ENCODE results near the gene PTGES3L.
A peak's percentile ranks its signal among the peaks of the same experiment; 100 is the strongest.

Gene PTGES3L

DNA sequence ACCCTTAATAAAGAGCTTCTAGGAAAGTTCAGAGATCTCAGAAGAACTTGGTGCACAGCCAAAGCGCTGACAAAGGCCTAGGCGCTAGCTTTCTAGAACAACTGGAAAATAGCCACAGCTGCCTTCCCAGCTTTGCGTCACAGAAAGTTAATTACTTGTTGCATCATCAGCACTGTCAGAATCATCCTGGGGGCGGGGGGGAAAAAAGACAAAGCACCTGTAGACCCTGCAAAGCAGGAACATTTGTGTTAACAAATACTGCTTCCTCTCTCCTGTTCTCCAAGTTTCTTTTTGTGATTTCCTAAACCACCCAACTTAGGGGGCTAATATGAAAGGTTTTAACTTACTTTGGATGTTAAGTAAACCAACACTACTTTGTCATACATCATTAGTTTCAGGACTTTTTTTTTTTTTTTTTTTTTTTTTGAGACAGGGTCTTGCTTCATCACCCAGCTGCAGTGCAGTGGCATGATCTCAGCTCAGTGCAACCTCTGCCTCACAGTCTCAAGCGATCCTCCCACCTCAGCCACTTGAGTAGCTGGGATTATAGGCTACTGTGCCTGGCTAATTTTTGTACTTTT, 10.8 kb downstream of the PTGES3L start:
- H3K4me1 ChIP-seq = peaks cover 0 to 3% (median 0%) of the 10 kb centered on the region in 4 donors
- H3K27me3 ChIP-seq = no peaks in the 10 kb centered on the region
- H3K9me3 ChIP-seq = no peaks in the 10 kb centered on the region
- DNase-seq = no peak
- intact Hi-C loops (cut with DNase I; ENCODE audit: low total_unique reads) = no loop called here
- no peak overlapping the region for H3K4me3 ChIP-seq
- no peak overlapping the region for H3K27ac ChIP-seq
- H3K36me3 ChIP-seq = no peaks in the 10 kb centered on the region
- TF ChIP-seq, protein P1, sequence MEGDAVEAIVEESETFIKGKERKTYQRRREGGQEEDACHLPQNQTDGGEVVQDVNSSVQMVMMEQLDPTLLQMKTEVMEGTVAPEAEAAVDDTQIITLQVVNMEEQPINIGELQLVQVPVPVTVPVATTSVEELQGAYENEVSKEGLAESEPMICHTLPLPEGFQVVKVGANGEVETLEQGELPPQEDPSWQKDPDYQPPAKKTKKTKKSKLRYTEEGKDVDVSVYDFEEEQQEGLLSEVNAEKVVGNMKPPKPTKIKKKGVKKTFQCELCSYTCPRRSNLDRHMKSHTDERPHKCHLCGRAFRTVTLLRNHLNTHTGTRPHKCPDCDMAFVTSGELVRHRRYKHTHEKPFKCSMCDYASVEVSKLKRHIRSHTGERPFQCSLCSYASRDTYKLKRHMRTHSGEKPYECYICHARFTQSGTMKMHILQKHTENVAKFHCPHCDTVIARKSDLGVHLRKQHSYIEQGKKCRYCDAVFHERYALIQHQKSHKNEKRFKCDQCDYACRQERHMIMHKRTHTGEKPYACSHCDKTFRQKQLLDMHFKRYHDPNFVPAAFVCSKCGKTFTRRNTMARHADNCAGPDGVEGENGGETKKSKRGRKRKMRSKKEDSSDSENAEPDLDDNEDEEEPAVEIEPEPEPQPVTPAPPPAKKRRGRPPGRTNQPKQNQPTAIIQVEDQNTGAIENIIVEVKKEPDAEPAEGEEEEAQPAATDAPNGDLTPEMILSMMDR (IDR thresholded peaks at IDR 0.05) = no peak

GRCh38 chr17:42967925-42968324, 12.0 kb downstream of the PTGES3L start:
- Histone ChIP-seq H3K36me3 (no peaks in the 10 kb centered on the region), H3K4me3 (no peak overlapping the region), H3K9me3 (no peaks in the 10 kb centered on the region), H3K4me1 (peaks cover 0 to 11% (median 6%) of the 10 kb centered on the region in 4 donors), H3K27ac (no peak overlapping the region), H3K27me3 (no peaks in the 10 kb centered on the region)
- intact Hi-C loops (cut with DNase I; ENCODE audit: low total_unique reads) = no loop called here
- TF ChIP-seq, protein P1 (IDR thresholded peaks at IDR 0.05) = no peak
- no peak for DNase-seq

DNA sequence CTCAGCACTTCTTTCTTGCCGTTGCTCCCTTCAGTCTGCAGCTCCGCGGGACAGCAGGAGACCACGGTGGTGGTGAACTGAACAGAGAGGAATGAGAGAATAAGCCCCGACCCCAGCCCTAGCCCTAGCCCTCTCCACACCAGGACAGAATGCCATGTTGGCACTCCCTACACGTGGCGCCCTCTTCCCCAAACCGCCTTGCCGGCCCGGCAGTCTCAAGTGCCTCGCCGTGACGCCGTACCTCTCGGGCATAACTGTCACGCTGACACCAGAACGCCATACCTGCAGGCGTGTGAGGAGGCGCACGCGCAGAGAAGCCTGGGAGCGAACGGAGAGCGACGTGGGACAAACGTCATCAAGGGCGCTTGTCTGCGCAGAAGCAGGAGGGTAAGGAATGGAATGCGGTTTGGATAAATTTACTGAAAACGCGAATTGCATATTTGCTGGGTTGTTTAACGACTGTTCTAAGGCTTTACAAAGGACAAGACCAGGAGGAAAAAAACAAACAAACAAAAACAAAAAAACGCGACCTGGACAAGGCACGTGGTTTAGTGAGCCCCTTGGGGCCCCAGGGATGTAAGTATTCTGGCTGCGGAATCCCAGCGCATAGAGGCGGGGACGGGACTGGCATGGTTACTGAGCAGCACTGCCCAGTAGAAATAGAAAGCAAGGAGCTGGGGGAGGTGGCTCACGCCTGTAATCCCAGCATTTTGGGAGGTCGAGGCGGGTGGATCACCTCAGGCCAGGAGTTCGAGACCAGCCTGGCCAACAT, 15.5 kb downstream of the PTGES3L start, which contains the start of gene AARSD1:
Gene AARSD1 (minus strand): TSS at position 294 of the 772 bp plus-strand sequence. CDS start 14 bp downstream, at position 280.
- peak; percentile 87 to 94 for DNase-seq
- H3K9me3 ChIP-seq = no peaks in the 10 kb centered on the region
- intact Hi-C loops (cut with DNase I; ENCODE audit: low total_unique reads) = no loop called here
- H3K27ac ChIP-seq = peak within 1 kb of the TSS; percentile 80 to 84
- peak within 1 kb of the TSS; percentile 61 to 65 for H3K4me3 ChIP-seq
- H3K27me3 ChIP-seq = no peaks in the 10 kb centered on the region
- H3K4me1 ChIP-seq = peaks cover 0 to 16% (median 6%) of the 10 kb centered on the region in 4 donors
- TF ChIP-seq, protein P1 (IDR thresholded peaks at IDR 0.05) = no peak
- peaks cover 19 to 29% (median 25%) of the 10 kb centered on the region in 3 donors for H3K36me3 ChIP-seq

DNA sequence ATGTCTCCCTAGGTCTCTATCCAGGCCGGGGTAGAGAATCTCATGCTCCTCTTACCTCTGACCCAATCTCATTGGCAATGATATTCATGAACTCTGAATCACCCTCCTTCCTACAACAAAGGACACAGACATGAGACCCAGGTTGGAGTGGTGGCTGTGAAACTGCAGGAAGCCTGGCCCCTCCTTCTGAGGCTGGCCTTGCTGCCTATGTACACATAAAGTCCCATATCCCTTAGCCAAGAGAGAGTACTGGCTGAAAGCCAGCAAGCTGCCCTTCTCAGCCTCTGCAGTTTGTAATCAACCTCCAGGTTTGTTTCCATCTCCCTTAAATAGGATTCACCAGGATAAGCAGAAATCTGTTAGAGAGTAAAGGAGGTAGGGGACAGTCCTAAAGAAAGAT, 26.2 kb downstream of the PTGES3L start:
- no peak overlapping the region for H3K4me3 ChIP-seq
- H3K4me1 ChIP-seq = no peaks in the 10 kb centered on the region
- no peaks in the 10 kb centered on the region for H3K27me3 ChIP-seq
- DNase-seq = no peak
- H3K27ac ChIP-seq = no peak overlapping the region
- peaks cover 63 to 97% (median 87%) of the 10 kb centered on the region in 3 donors for H3K36me3 ChIP-seq
- H3K9me3 ChIP-seq = no peaks in the 10 kb centered on the region
- TF ChIP-seq, protein P1 (IDR thresholded peaks at IDR 0.05) = no peak
- intact Hi-C loops (cut with DNase I; ENCODE audit: low total_unique reads) = no loop called here

GRCh38 chr17:42950044-42950783, 29.7 kb downstream of the PTGES3L start:
- Histone ChIP-seq H3K36me3 (peaks cover 36 to 74% (median 70%) of the 10 kb centered on the region in 3 donors), H3K4me3 (no peak overlapping the region), H3K4me1 (peaks cover 0 to 17% (median under 1%) of the 10 kb centered on the region in 4 donors), H3K27me3 (no peaks in the 10 kb centered on the region), H3K27ac (no peak overlapping the region), H3K9me3 (no peaks in the 10 kb centered on the region)
- TF ChIP-seq, protein P1 (IDR thresholded peaks at IDR 0.05) = no peak
- no peak for DNase-seq
- intact Hi-C loops (cut with DNase I; ENCODE audit: low total_unique reads) = no loop called here
